Measurements from ENCODE around the gene ZNF236. TPM values are rescaled to one million over a fixed set of nuclear protein-coding genes. Genes with fewer than 3 reads are reported as not detected.

Gene ZNF236
- total and polyA plus RNA-seq, 2 of the 13 experiments (the other 11 are each of a cell fraction or from before 2014, with no cell fraction given) = 3.0 to 7.2 TPM

- POLR2A ChIA-PET = no interaction called here
- no peak overlapping the region for H3K4me3 ChIP-seq (replicated peaks in 1 of 3; ENCODE audit: insufficient read depth in 1 of 3, low read depth in 2 of 3, low read length in 3 of 3)
- no peak overlapping the region for H3K9ac ChIP-seq (ENCODE audit: insufficient read depth, low read depth, low read length)
- H3K27me3 ChIP-seq (ENCODE audit: control insufficient read depth in 1 of 2, insufficient read depth in 2 of 2, low read length in 2 of 2) = no peaks in the 10 kb centered on the region; a peak in 1 of 5 replicates
- H3K27ac ChIP-seq (ENCODE audit: extremely low read length, insufficient read depth, low read length) = no peak overlapping the region
- no peak for ATAC-seq
- TF ChIP-seq SP140L (CRISPR knock-in tag; IDR thresholded peaks at IDR 0.05; ENCODE audit: borderline replicate concordance) (no peak), LRRFIP1 (CRISPR knock-in tag; conservative IDR thresholded peaks at IDR 0.05) (no peak), CAMTA2 (CRISPR knock-in tag; IDR thresholded peaks at IDR 0.05; ENCODE audit: borderline replicate concordance) (no peak), PBX2 (CRISPR knock-in tag; IDR thresholded peaks at IDR 0.05) (no peak), MXD4 (CRISPR knock-in tag; IDR thresholded peaks at IDR 0.05) (no peak), ZFY (CRISPR knock-in tag; IDR thresholded peaks at IDR 0.05) (no peak), ZNF891 (CRISPR knock-in tag; IDR thresholded peaks at IDR 0.05) (no peak), ZNF430 (CRISPR knock-in tag; IDR thresholded peaks at IDR 0.05) (no peak), TBX2 (CRISPR knock-in tag; IDR thresholded peaks at IDR 0.05; ENCODE audit: borderline replicate concordance) (no peak), ZNF589 (CRISPR knock-in tag; conservative IDR thresholded peaks at IDR 0.05) (no peak), REXO4 (CRISPR knock-in tag; IDR thresholded peaks at IDR 0.05; ENCODE audit: borderline replicate concordance) (no peak), SNAI1 (CRISPR knock-in tag; IDR thresholded peaks at IDR 0.05; ENCODE audit: borderline replicate concordance) (no peak), AKAP8 (CRISPR knock-in tag; IDR thresholded peaks at IDR 0.05) (no peak), ZXDC (CRISPR knock-in tag; IDR thresholded peaks at IDR 0.05) (no peak), ZNF749 (CRISPR knock-in tag; IDR thresholded peaks at IDR 0.05; ENCODE audit: borderline replicate concordance) (no peak), SP4 (CRISPR knock-in tag; IDR thresholded peaks at IDR 0.05) (no peak)
- no peak overlapping the region for H2AFZ ChIP-seq (ENCODE audit: low read length)
- H3K4me2 ChIP-seq (ENCODE audit: low read depth, low read length) = no peak overlapping the region
- WGBS (ENCODE audit: low lambda C conversion rate) = 90% methylated on average over 27 of the region's 28 CpGs
- H3K9me3 ChIP-seq (ENCODE audit: low read length) = no peaks in the 10 kb centered on the region
- intact Hi-C loops (cut with micrococcal nuclease; ENCODE audit: unreplicated experiment) = no loop called here
- H3K79me2 ChIP-seq (ENCODE audit: insufficient read depth, low read length) = no peaks in the 10 kb centered on the region
- BruUV-seq (replicated peaks) = no TSS peak
- in situ Hi-C loops (cut with HindIII; ENCODE audit: extremely low pct_ligation_motif_present, low pct_unique_long_range_greater_than_20kb) = loop anchor here (10.0 kb wide), 3 partner anchors 185 to 665 kb away; no protein-coding TSS in a partner anchor
- no peak for DNase-seq (ENCODE audit: low spot score)
- H3K36me3 ChIP-seq (replicated peaks in 1 of 2; ENCODE audit: control insufficient read depth in 1 of 2, insufficient read depth in 2 of 2, low read length in 2 of 2) = no peaks in the 10 kb centered on the region
- H4K20me1 ChIP-seq (ENCODE audit: insufficient read depth, low read length) = no peaks in the 10 kb centered on the region
- CTCF ChIA-PET (ENCODE audit: low intra/inter-chr PET ratio, low total read pairs) = no interaction called here
- FAIRE-seq = no peak
- H3K4me1 ChIP-seq (ENCODE audit: insufficient read depth, low read length) = peaks cover 31% of the 10 kb centered on the region
These were observed 167.4 kb downstream of the ZNF236 start for GRCh38 chr18:76989647-76990190.
